ENCODE results near the gene CDK5RAP2. TPM values are rescaled to one million over a fixed set of nuclear protein-coding genes. Genes with fewer than 3 reads are reported as not detected.

CDK5RAP2 gene
- total RNA-seq, 1 donor: 21.2 TPM

DNA sequence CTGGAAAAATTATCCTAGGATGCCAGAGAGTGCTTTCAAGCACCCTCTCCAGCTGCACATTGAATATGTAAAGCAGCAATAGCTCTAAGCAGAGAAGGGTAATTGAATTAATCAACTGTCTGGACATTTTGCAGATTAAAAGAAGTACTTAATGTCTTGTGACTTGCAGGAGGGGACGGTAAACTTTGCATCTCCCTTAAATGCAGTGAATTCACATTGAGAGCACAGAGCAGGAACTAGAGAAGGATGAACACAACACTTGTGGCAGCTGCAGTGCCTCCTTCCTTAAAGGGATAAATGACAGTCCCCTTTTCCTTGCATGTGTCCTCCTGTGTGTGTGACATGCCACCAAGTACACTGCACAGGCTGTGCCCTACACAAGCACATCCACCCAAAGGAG lies 7.4 kb upstream of the CDK5RAP2 start:
- H3K4me3 ChIP-seq (ENCODE audit: low read depth, low read length): no peak overlapping the region
- TF ChIP-seq, protein P1, sequence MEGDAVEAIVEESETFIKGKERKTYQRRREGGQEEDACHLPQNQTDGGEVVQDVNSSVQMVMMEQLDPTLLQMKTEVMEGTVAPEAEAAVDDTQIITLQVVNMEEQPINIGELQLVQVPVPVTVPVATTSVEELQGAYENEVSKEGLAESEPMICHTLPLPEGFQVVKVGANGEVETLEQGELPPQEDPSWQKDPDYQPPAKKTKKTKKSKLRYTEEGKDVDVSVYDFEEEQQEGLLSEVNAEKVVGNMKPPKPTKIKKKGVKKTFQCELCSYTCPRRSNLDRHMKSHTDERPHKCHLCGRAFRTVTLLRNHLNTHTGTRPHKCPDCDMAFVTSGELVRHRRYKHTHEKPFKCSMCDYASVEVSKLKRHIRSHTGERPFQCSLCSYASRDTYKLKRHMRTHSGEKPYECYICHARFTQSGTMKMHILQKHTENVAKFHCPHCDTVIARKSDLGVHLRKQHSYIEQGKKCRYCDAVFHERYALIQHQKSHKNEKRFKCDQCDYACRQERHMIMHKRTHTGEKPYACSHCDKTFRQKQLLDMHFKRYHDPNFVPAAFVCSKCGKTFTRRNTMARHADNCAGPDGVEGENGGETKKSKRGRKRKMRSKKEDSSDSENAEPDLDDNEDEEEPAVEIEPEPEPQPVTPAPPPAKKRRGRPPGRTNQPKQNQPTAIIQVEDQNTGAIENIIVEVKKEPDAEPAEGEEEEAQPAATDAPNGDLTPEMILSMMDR (IDR thresholded peaks at IDR 0.05; ENCODE audit: insufficient read depth, low read depth, low read length): no peak
- no peak for DNase-seq (ENCODE audit: low read depth)

DNA sequence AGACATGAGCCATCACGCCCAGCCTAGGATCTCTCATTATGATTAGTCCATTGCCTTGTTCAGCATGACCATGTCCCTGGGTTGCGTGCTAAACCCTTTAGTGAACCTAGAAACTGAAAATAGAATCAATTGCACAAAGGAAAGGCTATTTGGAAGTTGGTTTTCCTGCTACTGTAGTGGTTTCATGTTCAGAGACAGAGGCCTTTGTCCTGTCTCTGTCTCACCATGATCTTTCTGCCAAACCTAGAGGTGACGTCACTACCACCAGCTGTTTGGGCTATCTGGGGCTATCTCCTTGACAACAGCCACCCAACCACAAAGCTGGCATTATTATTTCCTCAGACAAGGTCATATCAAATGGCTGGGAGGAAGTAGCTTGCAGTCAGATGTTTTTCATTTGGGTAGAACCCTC lies 4.0 kb upstream of the CDK5RAP2 start:
- peak; percentile 66 for DNase-seq (ENCODE audit: low read depth)
- no peak overlapping the region for H3K4me3 ChIP-seq (ENCODE audit: low read depth, low read length)
- TF ChIP-seq, protein P1 (IDR thresholded peaks at IDR 0.05; ENCODE audit: insufficient read depth, low read depth, low read length): no peak

DNA sequence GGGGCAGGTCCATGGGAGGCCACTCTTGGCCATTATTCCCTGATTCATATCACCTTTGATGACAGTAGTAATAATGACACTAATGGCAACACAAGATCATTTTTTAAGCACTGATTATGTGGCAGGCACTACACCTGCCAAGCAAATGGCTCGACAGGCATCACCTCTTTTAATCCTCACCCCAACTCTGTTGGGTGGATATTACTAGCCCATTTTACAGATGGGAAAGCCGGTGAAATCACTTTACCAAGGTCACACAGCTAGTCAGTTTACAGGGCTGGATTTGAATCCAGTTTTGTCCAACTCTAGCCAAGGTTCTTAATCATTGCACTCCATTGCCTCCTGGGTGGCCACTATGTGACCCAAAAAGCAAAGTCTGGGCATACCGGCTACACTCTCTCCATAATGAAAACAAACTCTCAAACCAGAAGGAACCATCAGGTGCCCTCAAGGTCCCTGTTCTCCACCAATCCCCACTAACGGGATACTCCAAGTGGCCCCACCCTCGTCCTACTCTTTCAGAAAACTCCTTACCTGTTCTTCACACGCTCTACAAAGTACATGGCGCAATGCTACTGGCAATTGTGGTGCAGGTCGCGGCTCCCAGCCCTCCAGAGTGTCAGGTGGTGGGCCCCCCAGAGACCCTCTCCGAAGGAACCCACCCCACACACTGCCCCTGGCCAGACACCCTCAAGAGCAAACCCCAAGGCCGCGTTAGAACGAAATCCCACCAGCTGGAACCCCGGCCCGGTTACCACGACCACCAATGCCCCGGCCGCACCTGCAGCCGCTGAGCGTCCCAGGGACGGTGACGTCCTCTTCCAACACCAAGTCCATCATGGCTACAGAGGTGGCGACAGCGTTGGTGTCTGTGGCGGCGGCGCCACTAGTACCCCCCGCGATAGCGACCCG lies 572 bp downstream of the CDK5RAP2 start:
- DNase-seq (ENCODE audit: low read depth): no peak
- H3K4me3 ChIP-seq (ENCODE audit: low read depth, low read length): peak overlapping the region; percentile 97
- TF ChIP-seq, protein P1 (IDR thresholded peaks at IDR 0.05; ENCODE audit: insufficient read depth, low read depth, low read length): no peak

DNA sequence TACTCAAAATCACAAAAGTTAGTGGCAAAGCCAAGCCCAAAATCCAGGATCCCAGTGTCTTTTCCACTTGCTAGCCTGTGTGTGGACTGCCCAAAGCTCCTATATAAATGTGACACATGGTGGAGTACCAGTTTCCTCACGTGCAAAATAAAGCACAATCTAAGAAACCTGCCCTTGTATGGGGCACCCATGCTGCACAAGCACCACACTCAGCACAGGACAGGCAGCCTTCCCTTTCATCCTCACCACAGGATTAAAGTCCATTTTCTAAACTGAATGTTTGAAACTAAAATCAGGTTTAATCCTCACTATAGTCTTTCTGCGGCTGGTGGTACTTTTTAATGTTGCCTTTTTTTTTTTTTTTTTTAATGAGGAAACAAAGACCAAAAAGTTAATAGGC lies 5.5 kb downstream of the CDK5RAP2 start:
- no peak for DNase-seq (ENCODE audit: low read depth)
- TF ChIP-seq, protein P1 (IDR thresholded peaks at IDR 0.05; ENCODE audit: insufficient read depth, low read depth, low read length): no peak

DNA sequence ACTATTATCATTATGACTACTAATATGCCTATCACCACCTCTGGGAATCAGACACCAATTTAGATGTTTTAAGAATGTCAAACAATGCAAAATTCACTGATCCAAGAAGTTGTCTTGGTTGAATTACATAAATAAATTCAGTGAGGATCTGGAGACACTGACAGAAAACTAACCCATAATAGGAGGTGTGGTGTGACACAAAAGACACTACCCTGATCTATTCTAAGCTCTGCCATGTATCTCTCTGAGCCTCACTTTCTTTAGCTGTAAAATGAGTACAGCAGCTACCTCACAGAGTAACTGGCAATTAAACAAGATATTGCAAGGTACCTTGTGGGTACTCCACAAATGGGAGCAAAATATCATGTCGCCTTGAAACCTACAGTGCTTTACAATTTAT lies 7.5 kb downstream of the CDK5RAP2 start:
- no peak overlapping the region for H3K4me3 ChIP-seq (ENCODE audit: low read depth, low read length)
- TF ChIP-seq, protein P1 (IDR thresholded peaks at IDR 0.05; ENCODE audit: insufficient read depth, low read depth, low read length): no peak
- DNase-seq (ENCODE audit: low read depth): no peak

More for the DNA sequence above, 5.5 kb downstream of the CDK5RAP2 start:
- H3K4me3 ChIP-seq (ENCODE audit: low read depth, low read length): no peak overlapping the region

DNA sequence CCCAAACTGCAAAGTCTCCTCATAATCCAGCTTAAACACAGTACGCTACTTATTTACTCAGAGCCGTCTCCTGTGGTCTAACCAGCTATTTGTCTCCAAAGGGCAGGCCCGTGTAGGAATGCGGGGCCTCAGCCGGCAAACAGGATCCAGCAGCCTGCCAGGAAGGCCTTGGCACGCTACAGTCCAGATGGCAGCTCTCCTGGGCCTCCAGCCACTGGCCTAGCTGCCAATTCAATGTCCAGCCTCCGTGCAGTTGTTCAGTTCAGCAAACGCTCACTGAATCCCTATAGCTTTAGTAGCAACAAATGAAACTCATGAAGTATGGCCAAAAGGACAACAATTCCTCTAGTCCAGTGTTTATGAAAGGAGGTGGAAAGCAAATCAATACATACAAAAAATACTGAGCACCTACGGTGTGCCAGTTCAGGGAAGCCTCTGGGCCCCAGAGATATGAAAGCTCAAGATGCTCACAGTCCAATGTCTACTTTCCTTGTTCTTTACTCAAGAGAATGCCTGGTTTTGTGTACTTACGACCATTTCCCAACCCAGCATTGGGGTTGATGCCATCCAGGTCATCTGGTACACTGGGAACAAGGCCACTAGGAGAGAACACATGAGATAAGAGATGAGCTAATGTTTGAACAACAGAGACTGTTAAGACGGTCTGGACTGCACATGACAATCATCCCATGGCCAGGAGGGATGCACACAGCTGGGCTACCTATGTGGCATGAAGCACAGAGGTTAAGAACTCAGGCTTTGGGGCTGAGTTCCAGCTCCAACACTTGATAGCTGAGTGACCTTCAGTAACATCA lies 8.3 kb downstream of the CDK5RAP2 start:
- DNase-seq (ENCODE audit: low read depth): peak; percentile 22
- TF ChIP-seq, protein P1 (IDR thresholded peaks at IDR 0.05; ENCODE audit: insufficient read depth, low read depth, low read length): no peak
- no peak overlapping the region for H3K4me3 ChIP-seq (ENCODE audit: low read depth, low read length)
